ENCODE results near the gene RP9. TPM values are rescaled to one million over a fixed set of nuclear protein-coding genes. Genes with fewer than 3 reads are reported as not detected.

RP9 gene
- total RNA-seq, 1 donor from 2014 or later = 29.6 TPM

DNA sequence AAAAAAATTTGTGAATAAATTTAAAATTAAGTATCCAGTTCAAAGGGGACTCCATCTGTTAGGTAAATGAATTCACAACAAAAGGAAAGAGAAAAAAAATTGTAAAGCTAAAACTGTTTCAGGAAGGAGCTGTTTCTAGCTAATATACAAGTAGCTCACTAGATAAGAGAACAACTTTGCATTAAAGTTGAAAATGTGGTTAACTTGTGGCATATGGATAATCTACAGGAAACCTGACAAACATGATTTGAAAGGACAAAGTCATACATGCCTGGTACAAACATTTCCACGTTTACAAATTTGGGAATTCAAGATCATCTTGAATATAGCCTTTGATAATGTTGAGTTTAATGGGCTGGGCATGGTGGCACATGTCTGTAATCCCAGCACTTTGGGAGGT lies 55.5 kb downstream of the RP9 start:
- ATAC-seq (ENCODE audit: low read depth) (no peak), DNase-seq (no peak)
- Mint-ChIP-seq H3K4me3 (no peak overlapping the region), H3K27me3 (no peaks in the 10 kb centered on the region), H3K4me1 (peaks cover 73% of the 10 kb centered on the region), H3K27ac (peak overlapping the region; percentile 59), H3K9me3 (no peaks in the 10 kb centered on the region), H3K36me3 (ENCODE audit: low read depth) (peaks cover 19% of the 10 kb centered on the region)
- TF ChIP-seq, protein P1, sequence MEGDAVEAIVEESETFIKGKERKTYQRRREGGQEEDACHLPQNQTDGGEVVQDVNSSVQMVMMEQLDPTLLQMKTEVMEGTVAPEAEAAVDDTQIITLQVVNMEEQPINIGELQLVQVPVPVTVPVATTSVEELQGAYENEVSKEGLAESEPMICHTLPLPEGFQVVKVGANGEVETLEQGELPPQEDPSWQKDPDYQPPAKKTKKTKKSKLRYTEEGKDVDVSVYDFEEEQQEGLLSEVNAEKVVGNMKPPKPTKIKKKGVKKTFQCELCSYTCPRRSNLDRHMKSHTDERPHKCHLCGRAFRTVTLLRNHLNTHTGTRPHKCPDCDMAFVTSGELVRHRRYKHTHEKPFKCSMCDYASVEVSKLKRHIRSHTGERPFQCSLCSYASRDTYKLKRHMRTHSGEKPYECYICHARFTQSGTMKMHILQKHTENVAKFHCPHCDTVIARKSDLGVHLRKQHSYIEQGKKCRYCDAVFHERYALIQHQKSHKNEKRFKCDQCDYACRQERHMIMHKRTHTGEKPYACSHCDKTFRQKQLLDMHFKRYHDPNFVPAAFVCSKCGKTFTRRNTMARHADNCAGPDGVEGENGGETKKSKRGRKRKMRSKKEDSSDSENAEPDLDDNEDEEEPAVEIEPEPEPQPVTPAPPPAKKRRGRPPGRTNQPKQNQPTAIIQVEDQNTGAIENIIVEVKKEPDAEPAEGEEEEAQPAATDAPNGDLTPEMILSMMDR (IDR thresholded peaks at IDR 0.05) = no peak
- ChIA-PET CTCF (interaction anchor here (0.9 to 2.9 kb wide), 5 partner anchors 13 to 253 kb away, joined by 3 to 13 read pairs (median 4); partner anchors contain the start of gene RP9), POLR2A (interaction anchor here (0.9 to 3.8 kb wide), 3 partner anchors 9 to 46 kb away, joined by 7 to 26 read pairs (median 7); partner anchors contain the start of gene NT5C3A)
- intact Hi-C loops (cut with micrococcal nuclease) = loop anchor here (1.0 to 10.0 kb wide), 2 partner anchors 9 to 289 kb away; partner anchors contain the start of gene NT5C3A

DNA sequence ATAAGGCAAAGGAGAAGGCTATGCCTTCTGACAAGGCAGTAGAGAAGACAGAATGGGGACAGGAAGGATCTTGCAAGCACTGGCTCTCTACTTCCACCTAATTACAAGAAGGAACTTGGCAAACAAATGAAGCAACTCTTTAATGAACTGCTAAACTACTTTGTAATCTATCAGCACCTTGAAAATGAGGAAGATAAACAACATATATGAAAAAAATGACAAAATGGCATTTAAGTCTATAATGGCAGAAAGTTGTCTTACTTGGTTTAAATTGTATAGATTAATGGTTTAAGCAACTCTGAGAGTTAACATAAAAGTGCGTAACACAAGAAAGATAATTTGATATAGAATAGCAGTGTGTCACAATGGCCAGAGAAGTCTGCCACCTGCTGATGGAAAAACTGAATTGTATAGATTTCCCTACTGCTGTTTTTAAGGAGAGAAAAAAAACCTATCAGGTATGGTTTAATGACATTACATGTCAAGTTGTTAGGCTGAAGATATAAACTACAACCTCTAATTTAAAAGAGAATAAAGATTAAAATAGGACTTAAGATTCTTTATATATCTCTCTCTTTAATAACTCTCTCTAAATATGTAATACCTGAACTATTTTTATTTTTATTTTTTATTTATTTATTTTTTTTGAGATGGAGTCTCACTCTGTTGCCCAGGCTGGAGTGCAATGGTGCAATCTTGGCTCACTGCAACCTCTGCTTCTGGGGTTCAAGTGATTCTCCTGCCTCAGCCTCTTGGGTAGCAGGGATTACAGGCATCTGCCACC lies 58.5 kb downstream of the RP9 start:
- ChIA-PET CTCF (interaction anchor here (2.5 kb wide), 1 partner anchor 204 kb away, joined by 20 read pairs; no protein-coding TSS in a partner anchor), POLR2A (interaction anchor here (0.7 to 3.2 kb wide), 3 partner anchors 10 to 58 kb away, joined by 4 to 16 read pairs (median 4); partner anchors contain the start of genes NT5C3A and RP9)
- H3K27ac Mint-ChIP-seq = peak overlapping the region; percentile 56
- TF ChIP-seq, protein P1 (IDR thresholded peaks at IDR 0.05) = no peak
- H3K36me3 Mint-ChIP-seq (ENCODE audit: low read depth) = peaks cover 5% of the 10 kb centered on the region
- intact Hi-C loops (cut with micrococcal nuclease) = loop anchor here (1.0 to 10.0 kb wide), 8 partner anchors 10 to 286 kb away; partner anchors contain the start of gene NT5C3A
- H3K27me3 Mint-ChIP-seq = no peaks in the 10 kb centered on the region
- no peaks in the 10 kb centered on the region for H3K9me3 Mint-ChIP-seq
- DNase-seq (no peak), ATAC-seq (ENCODE audit: low read depth) (peak; percentile 64)
- H3K4me3 Mint-ChIP-seq = peak overlapping the region; percentile 9
- peaks cover 66% of the 10 kb centered on the region for H3K4me1 Mint-ChIP-seq

DNA sequence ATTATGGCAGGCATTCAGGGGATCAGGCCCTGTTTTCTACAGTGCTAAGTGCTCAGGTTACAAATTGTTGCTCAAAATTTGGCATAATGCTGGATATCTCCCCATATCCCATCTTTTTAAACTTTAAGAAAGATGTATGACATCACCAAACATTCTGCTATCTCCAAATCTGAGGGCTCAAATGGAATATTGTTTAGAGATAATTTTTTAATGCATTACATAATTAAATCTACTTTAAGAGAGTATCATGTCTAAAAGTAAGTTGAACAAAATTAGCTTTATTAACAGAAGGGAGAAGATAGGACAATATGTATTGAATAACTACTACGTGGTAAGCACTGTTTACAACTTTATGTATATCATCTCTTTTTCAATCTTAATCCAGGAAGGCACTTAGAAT lies 60.5 kb downstream of the RP9 start:
- CTCF ChIA-PET = interaction anchor here (0.7 to 2.5 kb wide), 6 partner anchors 8 to 202 kb away, joined by 3 to 20 read pairs (median 7); partner anchors contain the start of gene NT5C3A
- H3K4me1 Mint-ChIP-seq = peaks cover 67% of the 10 kb centered on the region
- H3K27ac Mint-ChIP-seq = no peak overlapping the region
- no peaks in the 10 kb centered on the region for H3K9me3 Mint-ChIP-seq
- no peaks in the 10 kb centered on the region for H3K27me3 Mint-ChIP-seq
- POLR2A ChIA-PET = interaction anchor here (3.2 kb wide), 1 partner anchor 13 kb away, joined by 16 read pairs; the partner anchor contains the start of gene NT5C3A
- no peaks in the 10 kb centered on the region for H3K36me3 Mint-ChIP-seq (ENCODE audit: low read depth)
- DNase-seq (no peak), ATAC-seq (ENCODE audit: low read depth) (no peak)
- H3K4me3 Mint-ChIP-seq = no peak overlapping the region
- intact Hi-C loops (cut with micrococcal nuclease) = no loop called here
- TF ChIP-seq, protein P1 (IDR thresholded peaks at IDR 0.05) = no peak

DNA sequence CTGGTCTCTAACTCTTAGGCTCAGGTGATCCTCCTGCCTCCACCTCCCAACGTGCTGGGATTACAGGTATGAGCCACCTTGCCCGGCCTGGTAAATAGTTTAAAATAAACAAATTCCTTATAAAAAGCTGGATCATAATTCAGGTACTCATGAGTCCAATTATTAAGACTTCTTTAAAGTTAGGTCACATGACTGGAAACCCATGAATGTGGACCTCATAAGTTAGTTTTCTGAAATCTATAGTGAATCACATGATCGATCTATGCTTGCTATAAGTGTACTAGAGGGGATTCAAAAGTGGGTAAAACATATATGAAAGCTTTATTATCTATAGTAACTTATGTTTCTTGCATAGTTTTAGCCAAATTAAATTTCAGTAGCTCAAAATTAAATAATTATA lies 60.9 kb downstream of the RP9 start:
- Mint-ChIP-seq H3K36me3 (ENCODE audit: low read depth) (no peaks in the 10 kb centered on the region), H3K27ac (no peak overlapping the region), H3K27me3 (no peaks in the 10 kb centered on the region), H3K9me3 (no peaks in the 10 kb centered on the region), H3K4me1 (peaks cover 70% of the 10 kb centered on the region), H3K4me3 (no peak overlapping the region)
- TF ChIP-seq, protein P1 (IDR thresholded peaks at IDR 0.05) = no peak
- ChIA-PET POLR2A (interaction anchor here (3.2 kb wide), 1 partner anchor 14 kb away, joined by 16 read pairs; the partner anchor contains the start of gene NT5C3A), CTCF (interaction anchor here (0.7 to 2.5 kb wide), 4 partner anchors 8 to 201 kb away, joined by 3 to 20 read pairs (median 8); no protein-coding TSS in a partner anchor)
- intact Hi-C loops (cut with micrococcal nuclease) = no loop called here
- ATAC-seq (ENCODE audit: low read depth) = no peak
- DNase-seq = no peak

DNA sequence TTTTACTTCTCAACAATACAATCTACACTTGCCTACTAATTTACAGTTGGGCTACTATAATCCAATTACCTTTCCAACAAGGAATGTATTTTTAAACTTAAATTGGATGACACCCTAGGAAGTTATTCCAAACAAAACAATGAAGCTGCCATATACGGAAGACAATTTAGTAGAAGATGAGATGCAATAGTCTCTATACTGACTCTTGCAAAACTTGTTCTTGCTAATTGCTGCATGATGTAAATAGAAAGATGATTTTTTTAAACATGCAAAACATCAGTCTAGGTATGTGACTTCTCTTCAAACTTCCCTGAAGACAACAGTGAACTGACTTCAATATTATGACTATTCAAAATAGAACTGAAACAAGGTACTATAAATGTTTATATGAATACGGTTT lies 64.2 kb downstream of the RP9 start:
- intact Hi-C loops (cut with micrococcal nuclease) = no loop called here
- H3K4me1 Mint-ChIP-seq = peaks cover 65% of the 10 kb centered on the region
- CTCF ChIA-PET = interaction anchor here (1.4 kb wide), 1 partner anchor 198 kb away, joined by 3 read pairs; no protein-coding TSS in a partner anchor
- H3K27me3 Mint-ChIP-seq = no peaks in the 10 kb centered on the region
- POLR2A ChIA-PET = interaction anchor here (0.7 kb wide), 1 partner anchor 104 kb away, joined by 4 read pairs; no protein-coding TSS in a partner anchor
- DNase-seq = no peak
- no peak for ATAC-seq (ENCODE audit: low read depth)
- TF ChIP-seq, protein P1 (IDR thresholded peaks at IDR 0.05) = no peak
- H3K27ac Mint-ChIP-seq = no peak overlapping the region
- no peaks in the 10 kb centered on the region for H3K36me3 Mint-ChIP-seq (ENCODE audit: low read depth)
- no peak overlapping the region for H3K4me3 Mint-ChIP-seq
- no peaks in the 10 kb centered on the region for H3K9me3 Mint-ChIP-seq

Data from activated B cell treated with CpG ODN at 0.5 μM for 24 hours (primary cell).